Urinary bladder (tissue), 4 donors: Measurements from ENCODE around the gene SERF2. TPM values are rescaled to one million over a fixed set of nuclear protein-coding genes. Genes with fewer than 3 reads are reported as not detected.
"Not testable (repeated sequence)": the region's sequence is repeated elsewhere in the genome, so short reads cannot be mapped to it uniquely, and the experiment has no call there.

Source experiments
- DNase-seq: peaks from one replicate; pipeline ENCODE4 v3.0.0-alpha.2; 2015; ENCODE audit errors: extremely low spot score
- H3K27ac ChIP-seq: one replicate; pipeline ENCODE4 v1.5.1; 2013; ENCODE audit warnings: low read depth, mild to moderate bottlenecking, moderate library complexity
- H3K36me3 ChIP-seq: one replicate; pipeline ENCODE4 v1.6.1; 2013; ENCODE audit warnings: mild to moderate bottlenecking, moderate library complexity; ENCODE audit not compliant: insufficient read depth
- H3K4me1 ChIP-seq: one replicate; pipeline ENCODE4 v1.6.1; 2013; ENCODE audit warnings: mild to moderate bottlenecking, moderate library complexity; ENCODE audit not compliant: insufficient read depth
- H3K4me3 ChIP-seq: one replicate; pipeline ENCODE4 v1.5.1; 2013; ENCODE audit warnings: low read depth, low read length
- WGBS: extraction: QIAGEN DNeasy Blood & Tissue Kit; methylation state at CpG from one replicate; pipeline ENCODE4 v1.1.7; 2013; 5-methylcytosine and 5-hydroxymethylcytosine counted together
- polyA plus RNA-seq: library from polyadenylated mRNA; stranded (reverse); fragments of 200-250 nt; gene quantifications from one replicate; pipeline ENCODE4 v1.2.3, GENCODE V29; 2013
- total RNA-seq: library from RNA; depleted of rRNA; stranded (reverse); fragments of >200 nt; gene quantifications from one replicate; pipeline ENCODE4 v1.2.3, GENCODE V29; 2014
- donor health status: healthy with polysubstance abuse.
- donor health status: healthy.

Gene SERF2
- total and polyA plus RNA-seq, 2 donors, result 248 to 1,227 TPM

DNA sequence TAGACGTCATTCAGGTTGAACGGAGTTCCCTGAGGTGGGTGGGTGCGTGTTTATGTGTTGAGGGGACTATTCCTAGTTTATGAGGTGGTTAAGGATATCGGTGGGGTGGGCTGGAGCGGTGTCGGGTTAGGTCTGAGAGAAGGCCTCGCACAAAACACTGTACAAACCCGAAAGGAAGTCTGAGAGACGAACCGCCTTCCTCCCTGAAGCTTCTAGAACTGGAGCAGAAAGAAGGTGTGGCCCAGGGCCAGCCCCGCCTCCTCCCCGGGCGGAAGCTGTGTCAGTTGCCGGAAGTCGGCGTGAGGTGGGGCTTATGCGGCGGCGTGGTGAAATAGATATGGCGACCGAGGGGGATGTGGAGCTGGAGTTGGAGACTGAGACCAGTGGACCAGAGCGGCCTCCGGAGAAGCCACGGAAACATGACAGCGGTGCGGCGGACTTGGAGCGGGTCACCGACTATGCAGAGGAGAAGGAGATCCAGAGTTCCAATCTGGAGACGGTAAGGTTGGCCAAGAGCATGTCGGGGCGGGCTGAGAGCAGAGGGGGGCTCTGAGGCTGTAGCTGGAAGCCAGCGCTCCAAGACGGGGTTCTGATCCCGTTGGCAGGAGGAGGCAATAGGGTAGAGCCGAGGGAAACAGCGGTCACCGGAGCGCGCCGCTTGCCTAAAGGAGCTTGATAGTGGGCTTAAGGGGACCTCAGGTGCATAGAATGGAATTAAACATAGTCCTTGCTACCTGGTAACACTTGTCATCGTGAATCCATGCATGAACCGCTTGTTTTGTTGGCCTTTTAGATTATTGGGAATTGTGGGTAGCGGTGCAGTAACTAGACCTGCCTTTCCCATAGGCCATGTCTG is 8.4 kb downstream of the SERF2 start, which contains the start of gene HYPK:
TSS of gene HYPK (plus strand) at position 314 of the 856 bp plus-strand sequence. CDS start at position 338, 24 bp downstream.
- peak within 1 kb of the TSS; percentile 87 for H3K4me3 ChIP-seq
- peaks cover 6% of the 10 kb centered on the region for H3K36me3 ChIP-seq
- DNase-seq, result peak; percentile 79
- H3K4me1 ChIP-seq, result peaks cover 2% of the 10 kb centered on the region
- peak within 1 kb of the TSS; percentile 84 for H3K27ac ChIP-seq
- 3% methylated on average over 44 of the region's 44 CpGs for WGBS

DNA sequence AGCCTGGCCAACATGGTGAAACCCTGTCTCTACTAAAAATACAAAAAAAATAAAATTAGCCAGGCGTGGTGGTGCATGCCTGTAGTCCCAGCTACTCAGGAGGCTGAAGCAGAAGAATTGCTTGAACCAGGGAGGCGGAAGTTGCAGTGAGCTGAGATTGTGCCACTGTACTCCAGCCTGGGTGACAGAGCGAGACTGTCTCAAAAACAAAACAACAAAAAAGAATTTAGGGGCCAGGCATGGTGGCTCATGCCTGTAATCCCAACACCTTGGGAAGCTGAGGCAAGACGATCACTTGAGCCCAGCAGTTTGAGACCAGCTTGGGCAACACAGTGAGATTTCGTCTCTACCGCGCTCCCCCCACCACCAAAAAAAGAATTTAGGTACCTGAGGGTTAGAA is 10.6 kb downstream of the SERF2 start:
- not testable (repeated sequence) for H3K4me1 ChIP-seq, H3K27ac ChIP-seq, DNase-seq, H3K36me3 ChIP-seq, H3K4me3 ChIP-seq
- 97% methylated on average over 7 of the region's 7 CpGs for WGBS

DNA sequence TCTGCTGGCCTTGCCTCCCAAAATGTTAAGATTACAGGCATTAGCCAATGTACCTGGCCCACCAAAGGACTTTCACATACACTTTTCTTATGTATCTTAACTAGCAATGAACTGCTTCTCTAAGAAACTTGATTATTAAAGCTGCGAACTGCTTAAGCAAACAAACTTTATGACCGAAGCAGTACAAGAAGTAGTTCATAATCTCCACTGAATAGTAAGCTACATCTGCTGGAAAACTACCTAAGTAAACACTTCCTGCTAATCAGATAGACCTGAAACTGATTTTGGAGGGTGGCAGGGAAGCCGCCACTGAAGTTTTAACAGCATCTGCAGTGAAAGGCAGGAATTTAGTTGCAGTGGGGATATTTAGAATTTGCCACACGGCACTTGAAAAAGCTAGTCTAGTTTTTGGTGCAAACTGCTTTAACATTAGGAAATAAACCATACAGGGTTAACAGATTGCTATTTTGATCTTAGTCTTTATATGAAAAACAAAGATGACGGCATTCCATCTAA is 16.4 kb downstream of the SERF2 start:
- WGBS, result 94% methylated on average over 5 of the region's 5 CpGs
- no peak overlapping the region for H3K27ac ChIP-seq
- H3K4me1 ChIP-seq, result no peaks in the 10 kb centered on the region
- no peak overlapping the region for H3K4me3 ChIP-seq
- DNase-seq, result no peak
- H3K36me3 ChIP-seq, result peaks cover 13% of the 10 kb centered on the region

DNA sequence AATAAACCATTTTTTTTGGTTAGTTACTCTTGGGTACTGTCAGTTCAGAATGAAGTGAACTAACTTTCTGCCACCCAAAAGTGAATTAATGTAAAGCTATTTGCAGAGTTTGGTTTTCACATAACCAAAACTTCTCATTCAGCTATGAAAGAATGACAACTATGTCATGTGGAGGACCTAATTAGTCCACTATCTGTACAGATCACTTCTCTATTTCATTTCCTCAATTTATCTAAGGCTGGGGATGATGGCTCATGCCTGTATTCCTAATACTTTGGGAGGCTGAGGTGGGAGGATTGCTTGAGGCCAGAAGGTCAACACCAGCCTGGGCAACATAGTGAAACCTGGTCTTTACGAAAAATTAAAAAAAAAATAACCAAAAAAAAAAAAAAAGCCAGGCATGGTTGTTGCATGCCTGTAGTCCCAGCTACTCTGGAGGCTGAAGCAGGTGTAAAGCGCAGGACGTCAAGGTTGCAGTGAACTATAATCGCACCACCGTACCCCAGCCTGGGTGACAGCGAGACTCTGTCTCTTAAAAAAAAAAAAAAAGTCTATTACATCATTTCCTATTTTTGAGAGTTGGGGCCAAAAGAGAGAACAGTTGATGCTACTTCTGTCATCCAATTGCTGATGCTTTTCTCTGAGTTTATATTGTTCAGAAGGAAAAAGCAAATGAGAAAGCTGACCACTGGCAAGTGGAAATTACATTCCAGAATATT is 17.0 kb downstream of the SERF2 start:
- 90% methylated on average over 6 of the region's 6 CpGs for WGBS
- no peak for DNase-seq
- H3K27ac ChIP-seq, result no peak overlapping the region
- peaks cover 13% of the 10 kb centered on the region for H3K36me3 ChIP-seq
- no peaks in the 10 kb centered on the region for H3K4me1 ChIP-seq
- no peak overlapping the region for H3K4me3 ChIP-seq

DNA sequence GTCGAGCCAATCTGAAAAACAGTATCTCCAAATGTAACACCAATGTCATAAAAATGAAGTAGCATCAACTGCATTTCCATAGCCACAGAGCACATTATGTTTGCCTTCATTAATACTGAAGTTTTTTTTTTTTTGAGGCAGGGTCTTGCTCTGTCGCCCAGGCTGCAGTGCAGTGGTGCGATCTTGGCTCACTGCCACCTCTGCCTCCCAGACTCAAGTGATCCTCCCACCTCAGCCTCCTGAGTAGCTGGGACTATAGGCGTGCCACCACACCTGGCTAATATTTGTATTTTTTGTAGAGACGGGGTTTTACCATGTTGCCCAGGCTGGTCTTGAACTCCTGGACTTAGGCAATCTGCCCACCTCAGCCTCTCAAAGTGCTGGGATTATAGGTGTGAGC is 22.9 kb downstream of the SERF2 start:
- H3K36me3 ChIP-seq, DNase-seq, H3K4me3 ChIP-seq, H3K4me1 ChIP-seq, H3K27ac ChIP-seq: not testable (repeated sequence)
- WGBS, result 94% methylated on average over 5 of the region's 5 CpGs

DNA sequence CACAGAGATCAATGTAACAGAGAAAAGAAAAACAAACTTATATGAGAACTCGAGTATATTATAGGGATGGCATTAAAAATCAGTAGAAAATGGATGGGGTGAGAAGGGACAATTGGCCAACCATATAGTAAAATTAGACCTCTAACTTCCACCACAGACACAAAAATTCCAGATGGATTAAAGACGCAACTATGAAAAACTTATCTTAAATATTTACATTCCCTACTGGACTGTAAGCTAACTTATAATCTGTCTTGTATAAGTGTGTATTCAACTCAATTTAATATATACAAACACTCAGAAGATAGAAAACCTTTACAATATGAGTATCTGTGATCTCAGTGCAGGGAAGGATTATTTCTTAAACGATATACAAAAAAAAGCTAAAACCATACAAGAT is 29.4 kb downstream of the SERF2 start:
- H3K27ac ChIP-seq, result no peak overlapping the region
- no peak for DNase-seq
- peaks cover 2% of the 10 kb centered on the region for H3K36me3 ChIP-seq
- no peaks in the 10 kb centered on the region for H3K4me1 ChIP-seq
- WGBS, result 26% methylated on average over 3 of the region's 3 CpGs
- H3K4me3 ChIP-seq, result no peak overlapping the region

DNA sequence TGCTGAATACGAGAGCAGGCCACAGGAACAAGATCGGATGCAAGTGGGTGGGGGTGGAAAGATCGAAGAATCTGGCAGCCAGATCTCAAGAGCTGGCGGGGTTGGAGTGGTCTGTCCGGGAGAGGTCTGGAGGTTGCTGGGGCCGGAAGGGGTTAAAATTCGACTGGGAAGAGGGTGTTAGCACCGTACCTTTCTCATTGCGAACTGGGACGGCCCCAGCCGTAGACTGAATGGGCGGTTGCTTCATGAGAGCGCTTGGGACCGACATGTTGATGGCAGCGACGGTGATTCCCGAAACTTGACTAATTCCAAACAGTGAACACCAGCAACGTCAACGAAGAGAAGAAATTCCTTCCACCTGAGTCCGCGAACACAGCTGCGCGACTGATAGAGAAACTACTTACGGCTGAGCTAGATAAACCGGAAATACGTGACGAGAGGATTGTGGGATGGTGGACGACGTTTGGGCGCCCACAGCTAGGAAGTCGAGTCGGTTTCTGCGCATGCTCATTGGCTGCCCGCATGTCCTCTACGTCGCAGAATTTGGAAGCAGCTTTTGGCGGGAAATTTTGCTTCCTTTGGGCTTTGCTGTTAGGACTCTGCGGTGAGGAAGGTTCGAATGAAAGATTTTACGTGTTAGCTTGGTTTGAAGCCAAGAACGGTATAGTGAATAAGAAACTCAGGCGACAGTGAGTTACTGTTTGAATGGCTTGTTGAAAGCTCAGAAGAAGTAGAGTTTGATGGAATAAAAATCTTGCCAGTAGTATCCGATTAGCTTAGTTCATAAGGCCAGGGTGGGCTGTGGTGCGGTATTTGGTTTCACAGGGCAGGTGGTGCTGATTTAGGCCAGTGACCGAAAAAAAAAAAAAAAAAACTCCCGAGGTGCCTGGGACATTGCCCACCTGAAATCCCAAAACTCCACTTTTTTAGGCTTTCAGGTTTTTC is 32.5 kb downstream of the SERF2 start, which contains the start of gene MFAP1:
TSS of gene MFAP1 (minus strand) at position 389 of the 945 bp plus-strand sequence. CDS start at position 268, 121 bp downstream.
- no peaks in the 10 kb centered on the region for H3K36me3 ChIP-seq
- peak; percentile 95 for DNase-seq
- peak within 1 kb of the TSS; percentile 70 for H3K4me3 ChIP-seq
- no peaks in the 10 kb centered on the region for H3K4me1 ChIP-seq
- H3K27ac ChIP-seq, result peak within 1 kb of the TSS; percentile 92
- WGBS, result 9% methylated on average over 46 of the region's 46 CpGs

DNA sequence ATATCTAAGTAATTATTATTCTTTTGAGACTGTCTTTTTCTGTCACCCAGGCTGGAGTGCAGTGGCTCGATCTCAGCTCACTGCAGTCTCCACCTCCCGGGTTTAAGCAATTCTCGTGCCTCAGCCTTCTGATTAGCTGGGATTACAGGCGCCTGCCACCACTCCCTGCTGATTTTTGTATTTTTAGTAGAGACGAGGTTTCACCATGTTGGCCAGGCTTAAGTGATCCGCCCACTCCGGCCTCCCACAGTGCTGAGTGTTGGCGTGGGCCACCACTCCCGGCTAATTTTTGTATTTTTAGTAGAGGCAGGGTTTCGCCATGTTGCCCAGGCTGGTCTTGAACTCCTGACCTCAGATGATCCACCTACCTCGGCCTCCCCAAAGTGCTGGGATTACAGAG is 33.2 kb downstream of the SERF2 start:
- not testable (repeated sequence) for H3K4me3 ChIP-seq, H3K27ac ChIP-seq, DNase-seq, H3K4me1 ChIP-seq, H3K36me3 ChIP-seq
- WGBS, result 95% methylated on average over 11 of the region's 11 CpGs

DNA sequence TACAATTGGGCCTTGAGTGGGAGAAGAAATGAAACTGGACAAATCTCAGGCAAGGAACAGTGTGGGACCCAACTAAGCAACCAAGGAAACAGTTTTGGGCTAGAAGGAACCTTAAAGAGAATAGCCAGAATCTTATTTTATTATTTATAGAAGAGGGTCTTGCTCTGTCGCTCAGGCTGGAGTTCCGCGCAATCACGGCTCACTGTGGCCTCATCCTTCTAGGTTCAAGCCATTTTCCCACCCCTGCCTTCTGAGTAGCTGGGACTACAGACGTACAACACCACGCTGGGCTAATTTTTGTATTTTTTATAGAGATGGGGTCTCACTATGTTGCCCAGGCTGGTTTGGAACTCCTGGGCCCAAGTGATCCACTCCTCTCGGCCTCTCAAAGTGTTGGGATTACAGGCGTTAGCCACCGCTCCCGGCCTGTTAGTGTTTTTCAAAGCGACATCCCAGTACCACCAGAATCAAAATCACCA is 33.9 kb downstream of the SERF2 start:
- Histone ChIP-seq H3K4me3 (no peak overlapping the region), H3K36me3 (no peaks in the 10 kb centered on the region), H3K27ac (no peak overlapping the region), H3K4me1 (no peaks in the 10 kb centered on the region)
- no peak for DNase-seq
- 96% methylated on average over 11 of the region's 11 CpGs for WGBS

DNA sequence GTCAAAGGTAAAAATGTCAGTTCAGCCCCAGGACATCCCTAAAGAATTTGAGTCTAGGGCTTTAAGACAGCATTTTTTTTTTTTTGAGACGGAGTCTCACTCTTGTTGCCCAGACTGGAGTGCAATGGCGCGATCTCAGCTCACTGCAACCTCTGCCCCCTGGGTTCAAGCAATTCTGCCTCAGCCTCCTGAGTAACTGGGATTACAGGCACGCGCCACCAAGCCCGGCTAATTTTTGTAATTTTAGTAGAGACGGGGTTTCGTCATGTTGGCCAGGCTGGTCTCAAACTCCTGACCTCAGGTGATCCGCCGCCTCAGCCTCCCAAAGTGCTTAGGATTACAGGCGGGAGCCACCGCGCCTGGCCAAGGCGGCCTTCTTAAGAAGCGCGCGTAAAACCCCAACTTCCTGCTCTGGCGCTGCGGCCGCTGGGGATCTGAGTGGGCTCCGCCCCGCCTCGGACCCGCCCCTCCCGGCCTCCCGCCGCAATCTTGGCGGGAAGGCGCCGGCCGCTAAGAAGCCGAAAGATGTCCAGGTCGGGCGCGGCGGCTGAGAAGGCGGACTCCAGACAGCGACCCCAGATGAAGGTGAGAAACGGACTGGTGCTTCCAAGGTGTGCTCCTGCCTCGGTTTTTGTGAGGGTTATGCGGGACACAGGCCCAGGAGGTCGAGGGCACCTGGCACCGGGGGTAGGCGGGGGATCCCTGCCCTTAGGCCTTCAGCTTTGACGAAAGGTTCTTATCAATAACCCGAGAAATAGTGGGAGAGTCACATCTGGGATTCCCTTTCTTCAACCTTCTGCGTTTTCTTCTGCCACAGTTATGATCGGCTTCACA is 34.6 kb downstream of the SERF2 start, which contains the start of gene WDR76:
TSS of gene WDR76 (plus strand) at position 495 of the 834 bp plus-strand sequence. CDS start at position 526, 31 bp downstream.
- Histone ChIP-seq H3K4me1 (no peaks in the 10 kb centered on the region), H3K4me3 (peak within 1 kb of the TSS; percentile 52), H3K27ac (peak within 1 kb of the TSS; percentile 74), H3K36me3 (no peaks in the 10 kb centered on the region)
- 5% methylated on average over 48 of the region's 48 CpGs for WGBS
- DNase-seq, result peak; percentile 40

DNA sequence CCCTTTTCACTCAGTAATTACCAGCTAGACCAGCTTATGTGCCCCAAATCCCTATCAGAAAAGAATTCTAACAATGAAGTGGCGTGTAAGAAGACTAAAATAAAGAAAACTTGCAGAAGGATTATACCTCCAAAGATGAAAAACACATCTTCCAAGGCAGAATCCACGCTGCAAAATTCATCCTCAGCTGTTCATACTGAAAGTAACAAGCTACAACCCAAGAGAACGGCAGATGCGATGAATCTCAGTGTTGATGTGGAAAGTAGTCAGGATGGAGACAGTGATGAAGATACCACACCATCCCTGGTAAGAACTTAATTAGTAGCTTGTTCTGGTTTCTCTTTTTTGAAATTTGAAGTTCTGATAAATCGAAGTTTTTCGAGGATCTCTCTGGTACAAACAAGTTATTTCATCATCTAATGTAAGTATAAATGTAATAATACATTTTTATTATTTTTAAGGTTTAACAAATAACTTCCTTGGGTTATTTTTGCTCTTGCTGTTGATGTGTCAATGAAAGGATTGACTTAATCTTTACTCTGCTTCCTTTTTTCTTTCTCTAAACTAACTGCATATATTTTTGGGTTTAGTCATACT is 36.0 kb downstream of the SERF2 start:
- DNase-seq, result no peak
- WGBS, result 47% methylated on average over 6 of the region's 6 CpGs
- H3K27ac ChIP-seq, result no peak overlapping the region
- no peak overlapping the region for H3K4me3 ChIP-seq
- no peaks in the 10 kb centered on the region for H3K4me1 ChIP-seq
- H3K36me3 ChIP-seq, result no peaks in the 10 kb centered on the region
